K562 (cell line): Measurements from ENCODE around the gene TDRD9. TPM values are rescaled to one million over a fixed set of nuclear protein-coding genes. Genes with fewer than 3 reads are reported as not detected.

Experiments used
- ATAC-seq: fragments of 200-7000 bp; cut with Tn5 transposase; 3 replicates; pipeline ENCODE4 v1.9.1; 2020; ENCODE audit warnings: moderate library complexity
- BruUV-seq: library from RNA; stranded (reverse); fragments of 400-500 nt; replicated peaks from 2 replicates; lab custom pipeline; 2021; lab: Mats Ljungman, UMichigan
- CTCF ChIA-PET: fragments of 300-600 bp; formaldehyde crosslinking; extraction: SDS; loops from one replicate; lab custom pipeline; 2021; ENCODE audit warnings: low intra/inter-chr PET ratio; lab: Yijun Ruan, JAX
- POLR2A ChIA-PET: fragments of 300-600, 350-650 bp; sonication (Branson Sonifier 250); formaldehyde crosslinking; extraction: SDS; loops from one replicate; lab custom pipeline; 2021; ENCODE audit warnings: antibody characterized with exemption, inconsistent platforms; lab: Yijun Ruan, JAX
- DNase-seq, 4 experiments: peaks; one replicate each; pipeline versions ENCODE4 v3.0.0 to v3.0.0-alpha.2; 2011 to 2018; ENCODE audit warnings: low spot score in 3 of 4, mixed read lengths in 3 of 4; ENCODE audit errors: extremely low read depth in 1 of 4
- FAIRE-seq: peaks from 2 replicates; lab custom pipeline; 2011; peaks lifted over from hg19 to GRCh38; lab: Jason Lieb, UNC
- H2AFZ ChIP-seq: 2 replicates; pipeline ENCODE4 v1.6.0; 2011; ENCODE audit warnings: low read depth, low read length, control low read depth, inconsistent platforms
- H3K27ac ChIP-seq: fragments of 200-600 bp; 3 replicates; pipeline ENCODE4 v1.8.0; 2011; ENCODE audit warnings: low read depth, mild to moderate bottlenecking, control low read depth, inconsistent platforms, low read length, moderate library complexity, mixed read lengths; ENCODE audit errors: extremely low read depth
- H3K27me3 ChIP-seq, 2 experiments: fragments of 300-600 bp in 1 of 2; 2 replicates in 1 of 2; 3 replicates in 1 of 2; pipeline versions ENCODE4 v1.6.0 to v1.8.0; 2011; ENCODE audit warnings: inconsistent platforms in 2 of 2, low read length in 2 of 2, mild to moderate bottlenecking in 1 of 2, mixed read lengths in 1 of 2, moderate library complexity in 1 of 2; ENCODE audit not compliant: control insufficient read depth in 2 of 2, insufficient read depth in 2 of 2
- H3K36me3 ChIP-seq: fragments of 300-600 bp; 3 replicates; pipeline ENCODE4 v1.8.0; 2011; ENCODE audit warnings: mild to moderate bottlenecking, low read length, inconsistent platforms; ENCODE audit not compliant: control insufficient read depth, insufficient read depth
- H3K4me1 ChIP-seq, 2 experiments: fragments of 200-600 bp in 1 of 2; replicated peaks in 1 of 2; 2 replicates in 1 of 2; 3 replicates in 1 of 2; pipeline versions ENCODE4 v1.5.1 to v1.8.0; 2011; ENCODE audit warnings: inconsistent platforms in 2 of 2, low read length in 2 of 2, mild to moderate bottlenecking in 1 of 2, mixed read lengths in 1 of 2, moderate library complexity in 1 of 2; ENCODE audit not compliant: control insufficient read depth in 2 of 2, insufficient read depth in 2 of 2
- H3K4me2 ChIP-seq: 2 replicates; pipeline ENCODE4 v1.6.1; 2011; ENCODE audit warnings: low read length, control low read depth, inconsistent platforms, mixed read lengths; ENCODE audit not compliant: insufficient read depth
- H3K4me3 ChIP-seq: fragments of 200-600 bp; sonication (generic), shearing (Covaris generic); 2 replicates; pipeline ENCODE4 v1.5.1; 2016; ENCODE audit warnings: control low read depth, inconsistent platforms
- H3K79me2 ChIP-seq: fragments of 200-600 bp; 3 replicates; pipeline ENCODE4 v1.8.0; 2011; ENCODE audit warnings: low read length, inconsistent platforms; ENCODE audit not compliant: control insufficient read depth, insufficient read depth
- H3K9ac ChIP-seq, 2 experiments: 2 replicates each; pipeline versions ENCODE4 v1.6.0 to v1.6.1; 2011; ENCODE audit warnings: low read depth in 2 of 2, low read length in 2 of 2, control low read depth in 1 of 2, inconsistent platforms in 1 of 2, mild to moderate bottlenecking in 1 of 2, mixed read lengths in 1 of 2; ENCODE audit not compliant: insufficient read depth in 1 of 2
- H3K9me1 ChIP-seq: one replicate; pipeline ENCODE4 v1.6.0; 2011; ENCODE audit warnings: inconsistent platforms, mild to moderate bottlenecking, low read length, moderate library complexity; ENCODE audit not compliant: control insufficient read depth, insufficient read depth
- H3K9me3 ChIP-seq: replicated peaks from 2 replicates; pipeline ENCODE4 v1.5.1; 2011; ENCODE audit warnings: low read depth, low read length, inconsistent platforms; ENCODE audit not compliant: control insufficient read depth, insufficient read depth
- H4K20me1 ChIP-seq: replicated peaks from 2 replicates; pipeline ENCODE4 v1.6.1; 2011; ENCODE audit warnings: low read length, inconsistent platforms, mixed read lengths; ENCODE audit not compliant: control insufficient read depth, insufficient read depth
- PTTG1 ChIP-seq: fragments of 450-650 bp; IDR thresholded peaks from 2 replicates; pipeline ENCODE4 v1.6.1; 2016; ENCODE audit warnings: low read depth, mild to moderate bottlenecking, missing genetic modification characterization, missing compliant biosample characterization
- SNRNP70 ChIP-seq: fragments of 200-400 bp; formaldehyde crosslinking; optimal IDR thresholded peaks from 2 replicates; pipeline ENCODE3; 2017; ENCODE audit warnings: low read depth, low read length
- SREBF2 ChIP-seq: sonication (generic); formaldehyde crosslinking; IDR thresholded peaks from 2 replicates; pipeline ENCODE4 v1.4.0; 2020; ENCODE audit warnings: mild to moderate bottlenecking, missing genetic modification reagents
- THRAP3 ChIP-seq: fragments of 450-650 bp; IDR thresholded peaks from 2 replicates; pipeline ENCODE4 v1.6.1; 2016; ENCODE audit warnings: mild to moderate bottlenecking, inconsistent platforms, borderline replicate concordance
- ZNF124 ChIP-seq: sonication (generic); formaldehyde crosslinking; IDR thresholded peaks from 2 replicates; pipeline ENCODE4 v1.8.1; 2022; ENCODE audit warnings: missing genetic modification reagents
- ZNF41 ChIP-seq: fragments of 250-450 bp; sonication (Bioruptor Pico); conservative IDR thresholded peaks from 2 replicates; pipeline ENCODE4 v1.4.0; 2020; ENCODE audit warnings: mild to moderate bottlenecking
- WGBS: fragments of 100-300 bp; shearing (Covaris generic); methylation state at CpG from one replicate; pipeline ENCODE4 v1.1.6; 2016; ENCODE audit warnings: low coverage, mixed read lengths; ENCODE audit not compliant: insufficient coverage; ENCODE audit errors: missing lambda C conversion rate; 5-methylcytosine and 5-hydroxymethylcytosine counted together
- in situ Hi-C: fragments of 300-500 bp; cut with MboI; formaldehyde crosslinking; loops from 4 replicates; pipeline ENCODE4 v1.15.0; 2018; ENCODE audit warnings: inconsistent platforms, mixed read lengths
- intact Hi-C: fragments of 100-400 bp; cut with micrococcal nuclease; formaldehyde crosslinking; loops from 2 replicates; pipeline ENCODE4 v1.14.2; 2022
- polyA plus RNA-seq, 8 experiments: library from polyadenylated mRNA; depleted of rRNA in 4 of 8; stranded (reverse) in 5 of 8; unstranded in 3 of 8; fragments of >200 nt; fragmentation: Nextera tagmentation in 2 of 8; fragmentation: Illumina TruSeq in 1 of 8; extraction: Ambion mirVana in 2 of 8; extraction: Trizol in 1 of 8; gene quantifications; 2 replicates each; pipeline versions ENCODE4 v1.2.1 to v1.2.3, GENCODE V29; 2011 to 2014; ENCODE audit warnings: inconsistent platforms in 1 of 8, missing spikeins in 1 of 8
- total RNA-seq, 7 experiments: library from RNA; depleted of rRNA in 6 of 7; stranded (reverse); fragments of >200 nt in 6 of 7; fragmentation: Illumina TruSeq in 2 of 7; extraction: Trizol in 2 of 7; gene quantifications; 2 replicates each; pipeline versions ENCODE4 v1.2.1 to v1.2.3, GENCODE V29; 2011 to 2021; ENCODE audit warnings: low replicate concordance in 1 of 7
- TF ChIP-seq, protein P1 (sequence below), 2 experiments: fragments of 450-650 bp; IDR thresholded peaks; 2 replicates each; pipeline ENCODE4 v1.6.1; 2016
- TF ChIP-seq, protein P2 (sequence below): fragments of 250-450 bp; sonication (Bioruptor Pico); IDR thresholded peaks from 2 replicates; pipeline ENCODE4 v1.5.0; 2021; ENCODE audit warnings: mild to moderate bottlenecking, borderline replicate concordance
- TF ChIP-seq, protein P3 (sequence below): fragments of 450-650 bp; IDR thresholded peaks from 2 replicates; pipeline ENCODE4 v1.6.1; 2016; ENCODE audit warnings: antibody characterized with exemption

Gene TDRD9
- total and polyA plus RNA-seq, 9 of the 15 experiments (the other 6 are each of a cell fraction or from before 2014, with no cell fraction given), result 0.04 to 0.14 (median 0.04) TPM; not detected in 5

DNA sequence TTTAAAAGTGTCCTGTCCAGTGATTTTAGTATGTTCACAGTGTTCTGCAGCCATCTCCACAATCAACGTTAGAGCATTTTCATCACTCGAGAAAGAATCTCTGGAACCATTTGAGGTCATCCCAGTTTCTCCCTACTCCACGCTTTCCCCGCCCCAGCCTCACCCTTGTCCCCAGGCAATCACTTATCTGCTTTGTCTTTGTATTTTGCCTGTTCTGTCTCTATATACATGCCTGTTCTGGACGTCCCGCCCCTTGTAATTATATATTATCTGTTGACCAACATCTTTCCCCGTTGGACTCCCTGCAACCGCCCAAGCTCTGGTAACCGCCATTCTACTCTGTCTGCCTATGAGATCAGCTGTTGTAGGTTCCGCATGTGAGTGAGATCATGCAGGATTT lies 135.7 kb downstream of the TDRD9 start:
- in situ Hi-C loops, result no loop called here
- Histone ChIP-seq H3K36me3 (no peaks in the 10 kb centered on the region), H3K4me2 (no peak overlapping the region), H3K9ac (no peak overlapping the region), H3K4me1 (no peaks in the 10 kb centered on the region), H4K20me1 (no peaks in the 10 kb centered on the region), H3K27ac (no peak overlapping the region), H3K79me2 (no peaks in the 10 kb centered on the region), H3K9me3 (no peaks in the 10 kb centered on the region), H3K9me1 (no peaks in the 10 kb centered on the region), H3K27me3 (no peaks in the 10 kb centered on the region; a peak in 1 of 5 replicates), H3K4me3 (no peak overlapping the region), H2AFZ (no peak overlapping the region)
- intact Hi-C loops, result no loop called here
- FAIRE-seq, result no peak
- no peak for TF ChIP-seq PTTG1 (tag)
- TF ChIP-seq, protein P1, sequence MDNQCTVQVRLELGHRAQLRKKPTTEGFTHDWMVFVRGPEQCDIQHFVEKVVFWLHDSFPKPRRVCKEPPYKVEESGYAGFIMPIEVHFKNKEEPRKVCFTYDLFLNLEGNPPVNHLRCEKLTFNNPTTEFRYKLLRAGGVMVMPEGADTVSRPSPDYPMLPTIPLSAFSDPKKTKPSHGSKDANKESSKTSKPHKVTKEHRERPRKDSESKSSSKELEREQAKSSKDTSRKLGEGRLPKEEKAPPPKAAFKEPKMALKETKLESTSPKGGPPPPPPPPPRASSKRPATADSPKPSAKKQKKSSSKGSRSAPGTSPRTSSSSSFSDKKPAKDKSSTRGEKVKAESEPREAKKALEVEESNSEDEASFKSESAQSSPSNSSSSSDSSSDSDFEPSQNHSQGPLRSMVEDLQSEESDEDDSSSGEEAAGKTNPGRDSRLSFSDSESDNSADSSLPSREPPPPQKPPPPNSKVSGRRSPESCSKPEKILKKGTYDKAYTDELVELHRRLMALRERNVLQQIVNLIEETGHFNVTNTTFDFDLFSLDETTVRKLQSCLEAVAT (IDR thresholded peaks at IDR 0.05), result no peak
- no peak for TF ChIP-seq THRAP3
- TF ChIP-seq, protein P2, sequence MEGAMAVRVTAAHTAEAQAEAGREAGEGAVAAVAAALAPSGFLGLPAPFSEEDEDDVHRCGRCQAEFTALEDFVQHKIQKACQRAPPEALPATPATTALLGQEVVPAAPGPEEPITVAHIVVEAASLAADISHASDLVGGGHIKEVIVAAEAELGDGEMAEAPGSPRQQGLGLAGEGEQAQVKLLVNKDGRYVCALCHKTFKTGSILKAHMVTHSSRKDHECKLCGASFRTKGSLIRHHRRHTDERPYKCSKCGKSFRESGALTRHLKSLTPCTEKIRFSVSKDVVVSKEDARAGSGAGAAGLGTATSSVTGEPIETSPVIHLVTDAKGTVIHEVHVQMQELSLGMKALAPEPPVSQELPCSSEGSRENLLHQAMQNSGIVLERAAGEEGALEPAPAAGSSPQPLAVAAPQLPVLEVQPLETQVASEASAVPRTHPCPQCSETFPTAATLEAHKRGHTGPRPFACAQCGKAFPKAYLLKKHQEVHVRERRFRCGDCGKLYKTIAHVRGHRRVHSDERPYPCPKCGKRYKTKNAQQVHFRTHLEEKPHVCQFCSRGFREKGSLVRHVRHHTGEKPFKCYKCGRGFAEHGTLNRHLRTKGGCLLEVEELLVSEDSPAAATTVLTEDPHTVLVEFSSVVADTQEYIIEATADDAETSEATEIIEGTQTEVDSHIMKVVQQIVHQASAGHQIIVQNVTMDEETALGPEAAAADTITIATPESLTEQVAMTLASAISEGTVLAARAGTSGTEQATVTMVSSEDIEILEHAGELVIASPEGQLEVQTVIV (CRISPR knock-in tag), result no peak
- TF ChIP-seq, protein P3, sequence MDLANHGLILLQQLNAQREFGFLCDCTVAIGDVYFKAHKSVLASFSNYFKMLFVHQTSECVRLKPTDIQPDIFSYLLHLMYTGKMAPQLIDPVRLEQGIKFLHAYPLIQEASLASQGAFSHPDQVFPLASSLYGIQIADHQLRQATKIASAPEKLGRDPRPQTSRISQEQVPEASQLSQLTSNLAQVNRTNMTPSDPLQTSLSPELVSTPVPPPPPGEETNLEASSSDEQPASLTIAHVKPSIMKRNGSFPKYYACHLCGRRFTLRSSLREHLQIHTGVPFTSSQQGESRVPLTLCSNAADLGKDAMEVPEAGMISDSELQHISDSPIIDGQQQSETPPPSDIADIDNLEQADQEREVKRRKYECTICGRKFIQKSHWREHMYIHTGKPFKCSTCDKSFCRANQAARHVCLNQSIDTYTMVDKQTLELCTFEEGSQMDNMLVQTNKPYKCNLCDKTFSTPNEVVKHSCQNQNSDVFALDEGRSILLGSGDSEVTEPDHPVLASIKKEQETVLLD, result no peak
- TF ChIP-seq ZNF124 (CRISPR knock-in tag), result no peak
- TF ChIP-seq SREBF2 (CRISPR knock-in tag), result no peak
- TF ChIP-seq ZNF41 (CRISPR knock-in tag), result no peak
- TF ChIP-seq SNRNP70, result no peak
- 0% methylated on average over 9 of the region's 10 CpGs for WGBS
- ATAC-seq, result no peak
- BruUV-seq, result no TSS peak
- ChIA-PET POLR2A (no interaction called here), CTCF (no interaction called here)
- DNase-seq, result no peak
